ENCODE measurements around the gene MOK.
"Not testable (repeated sequence)": the region's sequence is repeated elsewhere in the genome, so short reads cannot be mapped to it uniquely, and the experiment has no call there.

Gene MOK

GRCh38 chr14:102304611-102305506, at the start of gene MOK:
Gene MOK (minus strand): TSS chr14:102305164. CDS start chr14:102304968, 196 bp downstream.
- DNase-seq, result peak; percentile 98

GRCh38 chr14:102353126-102353619, 48.2 kb upstream of the MOK start:
- DNase-seq, result no peak

GRCh38 chr14:102352213-102352612, 47.2 kb upstream of the MOK start:
- DNase-seq, result no peak

GRCh38 chr14:102351593-102351992, 46.6 kb upstream of the MOK start:
- not testable (repeated sequence) for DNase-seq

- no peak for DNase-seq
Measured at GRCh38 chr14:102351023-102351422, 46.1 kb upstream of the MOK start.

- DNase-seq, result no peak
Measured at GRCh38 chr14:102348376-102348775, 43.4 kb upstream of the MOK start.

GRCh38 chr14:102346645-102347044, 41.7 kb upstream of the MOK start:
- DNase-seq, result no peak

- no peak for DNase-seq
Measured at GRCh38 chr14:102345232-102345631, 40.3 kb upstream of the MOK start.

GRCh38 chr14:102344485-102344884, 39.5 kb upstream of the MOK start:
- no peak for DNase-seq

GRCh38 chr14:102344084-102344483, 39.1 kb upstream of the MOK start:
- no peak for DNase-seq

GRCh38 chr14:102342238-102342637, 37.3 kb upstream of the MOK start:
- no peak for DNase-seq

- DNase-seq, result no peak
Measured at GRCh38 chr14:102341566-102341965, 36.6 kb upstream of the MOK start.

- DNase-seq, result no peak
Measured at GRCh38 chr14:102338724-102339123, 33.8 kb upstream of the MOK start.

- no peak for DNase-seq
Measured at GRCh38 chr14:102335163-102335562, 30.2 kb upstream of the MOK start.

- no peak for DNase-seq
Measured at GRCh38 chr14:102333795-102334705, 29.1 kb upstream of the MOK start.

- no peak for DNase-seq
Measured at GRCh38 chr14:102333390-102333789, 28.4 kb upstream of the MOK start.

GRCh38 chr14:102330806-102331205, 25.8 kb upstream of the MOK start:
- no peak for DNase-seq

- DNase-seq, result not testable (repeated sequence)
Measured at GRCh38 chr14:102329381-102329780, 24.4 kb upstream of the MOK start.

- no peak for DNase-seq
Measured at GRCh38 chr14:102326583-102326982, 21.6 kb upstream of the MOK start.

GRCh38 chr14:102325791-102326345, 20.9 kb upstream of the MOK start:
- no peak for DNase-seq

GRCh38 chr14:102323102-102323501, 18.1 kb upstream of the MOK start:
- peak; percentile 14 for DNase-seq

- no peak for DNase-seq
Measured at GRCh38 chr14:102321456-102322422, 16.8 kb upstream of the MOK start.

All from NCI-H2227 treated with DMSO at 0.1 percent for 48 hours (cell line).